Measurements from ENCODE around the gene FBP2. TPM values are rescaled to one million over a fixed set of nuclear protein-coding genes. Genes with fewer than 3 reads are reported as not detected.
A peak's percentile ranks its signal among the peaks of the same experiment; 100 is the strongest.
"Not testable (repeated sequence)": the region's sequence is repeated elsewhere in the genome, so short reads cannot be mapped to it uniquely, and the experiment has no call there.

FBP2 gene
- polyA plus RNA-seq, 12 donors = 15.9 to 90.6 (median 67.1) TPM; not detected in 1

GRCh38 chr9:94611638-94612068 is 18.0 kb upstream of the FBP2 start:
- DNase-seq = no peak

- no peak for DNase-seq
Measured at GRCh38 chr9:94610181-94610606, 16.6 kb upstream of the FBP2 start.

- DNase-seq = no peak
Measured at GRCh38 chr9:94607423-94607691, 13.7 kb upstream of the FBP2 start.

- no peak for DNase-seq
Measured at GRCh38 chr9:94606646-94607422, 13.2 kb upstream of the FBP2 start.

- DNase-seq = peak; percentile 35
Measured at GRCh38 chr9:94603259-94604160, 9.9 kb upstream of the FBP2 start.

- DNase-seq = no peak
Measured at GRCh38 chr9:94602666-94603065, 9.0 kb upstream of the FBP2 start.

- no peak for DNase-seq
Measured at GRCh38 chr9:94600715-94601114, 7.1 kb upstream of the FBP2 start.

- no peak for DNase-seq
Measured at GRCh38 chr9:94600258-94600657, 6.6 kb upstream of the FBP2 start.

- DNase-seq = no peak
Measured at GRCh38 chr9:94599102-94599501, 5.5 kb upstream of the FBP2 start.

GRCh38 chr9:94592683-94593082 is 941 bp downstream of the FBP2 start:
- DNase-seq = not testable (repeated sequence)

- DNase-seq = no peak
Measured at GRCh38 chr9:94591876-94592275, 1.7 kb downstream of the FBP2 start.

- not testable (repeated sequence) for DNase-seq
Measured at GRCh38 chr9:94591046-94591545, 2.5 kb downstream of the FBP2 start.

GRCh38 chr9:94588681-94589080 is 4.9 kb downstream of the FBP2 start:
- no peak for DNase-seq

GRCh38 chr9:94586814-94587213 is 6.8 kb downstream of the FBP2 start:
- DNase-seq = no peak

- DNase-seq = no peak
Measured at GRCh38 chr9:94586316-94586715, 7.3 kb downstream of the FBP2 start.

- no peak for DNase-seq
Measured at GRCh38 chr9:94584555-94584954, 9.1 kb downstream of the FBP2 start.

- DNase-seq = no peak
Measured at GRCh38 chr9:94581728-94582127, 11.9 kb downstream of the FBP2 start.

GRCh38 chr9:94577571-94577970 is 16.1 kb downstream of the FBP2 start:
- no peak for DNase-seq

- DNase-seq = no peak
Measured at GRCh38 chr9:94577036-94577435, 16.6 kb downstream of the FBP2 start.

- DNase-seq = no peak
Measured at GRCh38 chr9:94576131-94576530, 17.5 kb downstream of the FBP2 start.

- DNase-seq = no peak
Measured at GRCh38 chr9:94568972-94569712, 24.5 kb downstream of the FBP2 start.

GRCh38 chr9:94568250-94568889 is 25.3 kb downstream of the FBP2 start:
- DNase-seq = no peak

Measured in muscle of arm (tissue), 12 donors.